AG09309 (cell line): ENCODE results near the gene KIAA1671.

Experiments used
- DNase-seq: peaks from one replicate; pipeline ENCODE4 v3.0.0-alpha.2; 2010; ENCODE audit warnings: low read depth
- H3K4me3 ChIP-seq: 2 replicates; pipeline ENCODE4 v1.5.1; 2011; ENCODE audit warnings: mild to moderate bottlenecking, low read depth, low read length, moderate library complexity; ENCODE audit not compliant: control insufficient read depth
- CTCF ChIP-seq: IDR thresholded peaks from 2 replicates; pipeline ENCODE4 v1.5.1; 2011; ENCODE audit warnings: mild to moderate bottlenecking, low read depth, low read length, inconsistent platforms; ENCODE audit not compliant: insufficient read depth, control insufficient read depth; ENCODE audit errors: missing control alignments

The KIAA1671 gene

GRCh38 chr22:24985826-24986214 is 33.3 kb downstream of the KIAA1671 start:
- DNase-seq, result no peak
- H3K4me3 ChIP-seq, result no peak overlapping the region

GRCh38 chr22:24986816-24987215 is 34.3 kb downstream of the KIAA1671 start:
- no peak overlapping the region for H3K4me3 ChIP-seq
- no peak for TF ChIP-seq CTCF
- no peak for DNase-seq

More at GRCh38 chr22:24985826-24986214, 33.3 kb downstream of the KIAA1671 start:
- no peak for TF ChIP-seq CTCF

- no peak for TF ChIP-seq CTCF
- H3K4me3 ChIP-seq, result no peak overlapping the region
- no peak for DNase-seq
These were observed 36.6 kb downstream of the KIAA1671 start for GRCh38 chr22:24989135-24989534.

- DNase-seq, result no peak
- TF ChIP-seq CTCF, result no peak
- H3K4me3 ChIP-seq, result no peak overlapping the region
These were observed 37.0 kb downstream of the KIAA1671 start for GRCh38 chr22:24989541-24989951.

- TF ChIP-seq CTCF, result no peak
- no peak for DNase-seq
- no peak overlapping the region for H3K4me3 ChIP-seq
These were observed 37.9 kb downstream of the KIAA1671 start for GRCh38 chr22:24990344-24990905.

GRCh38 chr22:24992946-24993345 is 40.4 kb downstream of the KIAA1671 start:
- TF ChIP-seq CTCF, result no peak
- DNase-seq, result no peak
- H3K4me3 ChIP-seq, result no peak overlapping the region
